AG08395 (cell line): ENCODE data around the gene NT5C.

Experiments used
- DNase-seq: peaks from one replicate; pipeline ENCODE4 v3.0.0; 2012; ENCODE audit warnings: mixed read lengths, low spot score

The NT5C gene

DNA sequence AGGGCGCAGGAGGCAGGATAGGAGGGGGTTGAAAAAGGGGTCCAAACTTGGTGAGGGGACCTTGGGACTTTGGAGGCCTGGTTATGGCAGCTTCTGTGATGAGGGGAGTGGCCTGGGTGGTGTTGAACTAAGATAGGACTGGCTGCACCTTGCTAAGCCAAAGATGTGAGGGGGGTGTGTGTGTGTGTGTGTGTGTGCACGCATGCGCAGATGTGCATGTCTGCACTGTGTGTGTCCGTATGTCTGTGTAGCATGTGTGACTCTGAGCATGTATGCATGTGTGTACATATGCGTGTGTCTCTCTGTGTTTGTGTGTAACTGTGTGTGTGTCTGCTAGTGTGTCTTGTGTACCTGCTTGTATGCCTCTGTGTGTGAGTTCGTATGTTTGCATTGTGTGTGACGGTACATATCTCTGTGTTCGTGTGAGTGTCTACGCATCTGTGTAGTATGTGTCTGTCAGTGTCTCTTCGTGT is 39.7 kb downstream of the NT5C start:
- no peak for DNase-seq

DNA sequence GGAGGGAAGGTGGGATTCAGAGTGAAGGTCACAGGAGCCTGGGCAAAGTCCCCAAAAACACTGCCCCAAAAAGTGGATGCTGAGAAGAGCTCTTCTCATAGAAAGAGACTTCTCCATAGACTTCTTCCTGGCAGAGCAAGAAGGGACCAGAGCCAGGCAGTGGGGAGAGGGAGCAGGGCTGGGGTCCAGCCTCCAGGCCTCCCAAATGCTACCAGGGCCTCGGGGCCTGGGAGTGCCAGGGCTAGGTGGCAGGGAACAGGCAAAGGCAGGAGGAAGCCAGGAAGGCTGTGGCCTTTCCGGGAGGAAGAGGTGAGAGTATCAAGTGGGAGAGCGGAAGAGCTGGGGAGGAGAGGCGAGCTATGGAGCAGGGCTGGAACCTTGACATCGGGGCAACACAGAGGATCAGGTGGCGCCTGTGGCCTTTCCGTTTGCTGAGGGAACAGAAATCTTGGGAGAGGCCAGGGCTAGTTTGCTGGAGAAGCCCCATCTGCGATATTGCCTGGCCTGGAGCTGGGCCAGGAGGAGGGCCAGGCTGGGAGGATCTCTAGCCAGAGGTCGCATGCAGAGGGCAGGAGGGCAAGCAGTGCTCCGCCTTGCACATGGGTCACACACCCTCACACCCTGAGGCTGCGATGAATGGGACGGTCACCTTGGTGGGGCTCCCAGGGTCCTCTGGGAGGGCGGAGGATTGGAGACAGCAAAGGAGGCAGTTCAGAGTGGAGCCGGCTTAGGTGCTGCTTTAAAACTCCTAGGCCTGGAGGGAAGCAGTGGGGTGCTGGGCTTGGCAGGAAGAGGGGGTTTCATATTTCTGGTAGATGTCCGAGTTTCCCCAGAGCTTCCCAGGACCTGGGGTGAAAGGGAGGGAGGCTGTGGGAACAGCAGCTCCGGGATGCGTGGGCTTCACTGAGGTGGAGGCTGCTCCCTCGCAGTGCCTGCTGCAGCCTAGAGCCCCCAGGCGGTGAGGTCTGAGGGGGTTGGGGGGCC is 40.4 kb downstream of the NT5C start:
- DNase-seq: no peak

DNA sequence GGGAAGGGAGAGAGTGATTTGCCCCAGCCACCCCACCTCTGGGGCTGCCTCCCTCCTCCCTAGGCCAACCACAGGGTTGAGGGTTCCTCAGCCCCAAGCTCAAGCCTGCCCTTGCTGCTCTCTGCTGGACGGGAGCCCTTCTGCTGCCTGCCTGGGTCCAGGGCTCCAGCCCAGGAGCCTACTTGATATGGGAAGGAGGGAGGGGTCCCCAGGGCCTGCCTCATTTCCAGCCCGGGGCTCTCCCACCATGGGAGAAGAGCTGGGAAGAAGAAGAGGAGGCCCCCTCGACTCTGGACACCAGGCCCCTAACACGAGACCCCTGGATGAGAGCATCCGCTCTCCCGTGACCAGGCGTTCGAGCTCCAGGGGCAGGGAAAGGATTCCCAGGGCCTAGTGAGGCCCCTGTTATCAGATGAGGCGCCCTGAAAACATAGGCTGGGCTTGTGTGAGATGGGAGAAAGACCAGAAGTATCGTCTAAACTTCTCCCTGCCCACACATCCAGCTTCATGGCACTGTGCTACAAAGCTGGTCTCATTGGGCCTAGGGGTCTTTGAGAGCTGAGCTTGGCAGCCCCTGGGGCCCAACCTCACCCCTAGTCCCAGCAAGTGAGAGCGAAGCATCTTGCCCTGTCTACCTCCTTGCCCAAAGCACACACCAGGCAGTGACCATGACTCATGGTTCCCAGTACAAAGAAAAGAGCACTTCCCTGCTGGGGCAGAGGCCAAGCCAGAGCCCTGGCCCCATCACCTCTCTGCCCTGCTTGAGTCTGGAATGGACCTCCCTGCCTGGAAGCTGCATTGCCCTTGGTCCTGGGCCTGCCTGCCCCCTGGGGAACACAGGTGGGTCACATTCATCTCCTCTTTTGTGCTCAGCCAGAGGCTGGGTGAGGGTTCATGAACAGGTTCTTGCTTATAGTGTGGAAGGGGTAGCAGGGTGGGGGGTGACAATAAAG is 42.8 kb downstream of the NT5C start:
- peak; percentile 56 for DNase-seq

DNA sequence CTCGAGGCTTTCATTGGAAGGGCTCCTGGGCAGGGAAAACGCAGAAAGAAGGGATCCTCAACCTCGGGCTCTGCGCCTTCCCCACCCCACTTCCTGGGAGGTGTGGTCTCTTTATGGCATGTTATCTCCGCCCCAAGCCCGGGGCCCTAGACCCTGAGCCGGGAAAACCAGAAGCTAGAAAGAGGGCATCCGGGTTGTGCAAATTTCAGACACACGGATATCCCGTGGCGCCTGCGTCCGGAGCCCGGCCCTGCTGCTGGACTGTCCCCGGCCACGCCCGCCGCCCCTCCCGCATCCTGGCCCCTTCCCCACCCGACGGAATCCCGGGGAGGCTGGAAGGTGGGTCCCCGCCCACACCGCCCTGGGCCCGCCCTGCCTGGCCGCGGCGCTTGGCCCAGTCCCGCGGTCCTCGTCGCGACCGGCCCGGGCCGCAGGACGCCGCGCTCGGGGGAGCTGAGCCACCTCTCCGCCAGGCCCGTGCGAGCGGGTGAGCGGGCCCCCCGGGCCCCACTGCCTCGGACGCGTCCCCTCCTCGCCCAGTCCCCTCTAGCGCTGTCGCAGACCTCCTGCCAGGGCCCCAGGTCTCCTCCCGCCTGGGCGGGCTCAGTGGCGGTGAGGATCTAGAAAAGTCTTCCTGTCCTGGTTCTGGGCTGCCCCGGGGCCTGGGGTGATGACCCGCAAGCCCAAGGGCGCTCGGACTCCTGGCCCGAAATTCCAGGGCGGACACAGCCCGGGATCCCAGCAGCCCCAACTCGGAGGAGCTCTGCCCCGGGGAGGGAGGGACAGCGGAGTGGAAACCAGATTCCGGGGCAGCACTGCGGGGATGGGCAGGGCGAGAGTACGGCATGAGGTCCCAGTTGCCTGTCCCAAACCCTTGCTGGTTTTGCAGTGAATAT is 43.7 kb downstream of the NT5C start, which contains the start of gene SLC16A5:
TSS of gene SLC16A5 (plus strand) at position 397 of the 896 bp plus-strand sequence. CDS start 5,683 bp downstream, outside the sequence.
- peak; percentile 89 for DNase-seq

DNA sequence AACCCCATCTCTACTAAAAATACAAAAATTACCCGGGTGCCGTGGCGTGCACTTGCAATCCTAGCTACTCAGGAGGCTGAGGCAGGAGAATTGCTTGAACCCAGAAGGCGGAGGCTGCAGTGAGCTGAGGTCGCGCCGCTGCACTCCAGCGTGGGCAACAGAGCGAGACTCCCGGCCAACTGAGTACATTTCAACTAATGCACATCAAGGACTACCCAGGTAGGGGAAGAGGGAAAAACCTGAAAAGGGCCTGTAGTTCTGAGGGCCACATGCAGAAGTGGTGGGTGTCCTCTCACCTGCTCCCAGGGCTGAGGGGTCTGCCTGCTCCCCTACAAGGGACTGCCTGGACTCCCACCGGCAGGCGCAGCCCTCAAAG is 44.4 kb downstream of the NT5C start:
- DNase-seq: no peak

DNA sequence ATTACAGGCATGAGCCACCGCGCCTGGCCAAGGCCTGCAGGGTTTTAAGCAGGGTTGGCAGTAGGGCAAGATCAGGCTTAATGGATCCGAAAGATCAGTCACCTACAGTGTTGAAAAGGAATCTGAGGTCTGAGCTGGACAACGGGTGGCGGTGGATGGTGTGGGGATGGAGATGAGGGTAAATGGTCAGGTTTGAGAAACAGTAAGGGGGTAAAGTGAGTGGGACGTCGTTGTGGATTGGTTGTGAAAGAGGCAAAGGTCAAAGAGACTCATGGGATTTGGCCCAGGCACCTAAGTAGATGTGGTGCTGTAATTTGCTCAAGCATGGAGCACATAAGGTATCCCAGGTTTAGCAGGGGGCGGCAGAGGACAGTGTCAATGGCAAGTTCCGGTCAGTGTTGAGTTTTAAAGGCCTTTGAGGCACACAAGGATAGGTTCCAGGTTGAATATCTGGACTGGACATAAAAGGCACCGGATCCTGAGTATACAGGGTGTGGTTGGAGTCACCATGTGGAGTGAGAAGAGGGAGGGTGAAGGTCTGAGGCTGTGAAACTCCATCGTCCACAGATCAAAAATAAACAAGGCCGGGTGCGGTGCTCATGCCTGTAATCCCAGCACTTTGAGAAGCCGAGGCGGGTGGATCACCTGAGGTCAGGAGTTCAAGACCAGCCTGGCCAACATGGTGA is 44.9 kb downstream of the NT5C start:
- DNase-seq: no peak

DNA sequence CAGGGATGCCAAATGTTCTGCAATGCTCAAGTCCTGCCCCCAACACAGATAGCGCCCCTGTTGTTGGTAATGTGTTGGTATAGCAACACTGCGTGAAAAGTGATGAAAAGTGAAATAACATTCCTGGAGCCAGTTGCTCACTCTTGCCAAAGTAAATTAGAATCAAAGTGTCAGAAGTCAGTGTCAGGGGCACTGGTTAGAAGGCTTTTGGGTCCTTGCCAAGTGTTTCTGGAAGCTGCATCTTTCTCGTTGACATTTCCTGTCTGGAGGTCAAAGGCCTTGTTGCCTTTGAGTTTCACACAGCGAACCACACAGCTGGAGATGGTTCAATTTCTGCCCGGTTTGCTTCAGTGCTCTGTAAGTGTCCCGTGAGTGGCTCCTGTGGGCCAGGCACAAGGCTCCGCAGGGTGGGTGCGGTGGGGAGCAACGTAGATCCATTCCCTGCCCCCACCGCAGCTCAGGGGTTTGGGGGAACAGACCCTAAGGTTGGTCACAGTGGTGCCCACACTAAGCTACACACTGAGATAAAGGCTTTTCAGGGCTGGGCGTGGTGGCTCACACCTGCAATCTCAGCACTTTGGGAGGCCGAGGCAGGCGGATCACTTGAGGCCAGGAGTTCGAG is 47.4 kb downstream of the NT5C start:
- DNase-seq: no peak

DNA sequence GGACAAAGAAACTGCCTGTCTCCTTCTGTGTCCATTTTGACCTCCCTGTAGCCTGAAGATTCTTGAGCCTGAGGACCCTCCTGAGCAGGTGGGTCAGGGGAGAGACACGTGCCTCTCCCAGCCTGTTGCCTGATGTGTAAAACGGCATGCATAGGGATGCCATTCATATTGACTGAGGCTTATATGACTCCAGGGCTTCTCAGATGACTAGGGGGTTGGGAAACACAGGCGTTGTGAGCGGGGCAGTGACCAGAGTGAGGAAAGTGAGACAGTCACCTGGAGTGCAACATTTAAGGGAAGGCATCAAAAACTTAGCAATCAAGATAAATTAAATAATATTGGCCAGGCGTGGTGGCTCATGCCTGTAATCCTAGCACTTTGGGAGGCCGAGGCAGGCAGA is 48.9 kb downstream of the NT5C start:
- DNase-seq: no peak

DNA sequence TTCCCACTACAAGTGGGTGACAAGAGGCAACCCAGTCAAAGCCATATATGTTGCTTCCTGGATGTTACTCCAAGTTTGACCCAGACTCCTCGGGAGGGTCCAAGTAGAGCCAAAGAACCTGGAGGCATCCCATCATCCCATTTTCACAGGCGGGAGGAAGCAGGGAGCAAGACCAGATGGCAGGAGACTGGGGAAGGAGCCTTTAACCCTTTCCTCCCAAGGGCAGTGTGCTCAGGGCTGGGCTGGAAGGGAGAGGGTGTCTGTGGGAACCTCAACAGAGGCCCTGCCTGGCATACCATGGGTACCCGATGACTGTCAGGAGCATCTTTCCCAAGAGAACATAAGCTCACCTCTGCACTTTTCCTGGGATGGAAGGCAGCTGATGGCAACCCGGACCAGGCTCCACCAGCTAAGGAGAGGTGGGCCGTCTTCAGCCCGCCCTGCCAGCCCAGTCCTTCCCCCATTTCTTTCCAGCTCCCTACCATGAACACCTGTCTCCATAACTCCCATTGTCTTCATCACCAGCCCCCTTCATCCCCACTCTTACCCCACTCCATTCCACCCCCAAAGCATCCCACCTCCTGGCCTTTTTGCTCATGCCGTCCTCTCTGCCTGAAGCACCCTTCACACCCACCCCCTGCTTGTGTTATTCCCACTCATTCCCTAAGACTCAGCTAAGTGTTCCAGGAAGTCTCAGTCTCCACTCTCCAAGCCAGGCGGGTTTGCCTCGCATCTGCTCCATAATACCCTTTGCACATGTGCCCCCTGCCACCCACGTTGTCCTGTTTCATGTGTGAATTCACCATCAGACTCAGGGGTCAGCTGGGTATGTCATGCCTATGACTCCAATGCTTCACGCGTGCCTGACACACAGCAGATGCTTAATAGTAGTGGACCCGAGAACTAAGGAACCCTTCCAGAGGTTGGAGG is 49.7 kb downstream of the NT5C start:
- DNase-seq: no peak
